HepG2 (cell line): ENCODE measurements around the gene RHBDD1. TPM values are rescaled to one million over a fixed set of nuclear protein-coding genes. Genes with fewer than 3 reads are reported as not detected.
A peak's percentile ranks its signal among the peaks of the same experiment; 100 is the strongest.

Experiments used
- ERF ChIP-seq: IDR thresholded peaks from 2 replicates; pipeline ENCODE4 v1.6.1; 2018; ENCODE audit warnings: missing biosample characterization, missing genetic modification reagents
- FLYWCH1 ChIP-seq: sonication (generic); formaldehyde crosslinking; IDR thresholded peaks from 2 replicates; pipeline ENCODE4 v1.8.1; 2023; ENCODE audit warnings: mild to moderate bottlenecking, missing genetic modification reagents
- FOXC1 ChIP-seq: sonication (generic); formaldehyde crosslinking; IDR thresholded peaks from 2 replicates; pipeline ENCODE4 v1.8.0; 2022; ENCODE audit warnings: mild to moderate bottlenecking, missing genetic modification reagents, borderline replicate concordance
- FOXJ3 ChIP-seq: sonication (generic); formaldehyde crosslinking; IDR thresholded peaks from 2 replicates; pipeline ENCODE4 v1.4.0; 2020; ENCODE audit warnings: missing genetic modification reagents, mild to moderate bottlenecking, borderline replicate concordance
- HDAC6 ChIP-seq: fragments of 200-600 bp; sonication (generic); IDR thresholded peaks from 2 replicates; pipeline ENCODE4 v1.7.0; 2017; ENCODE audit warnings: mild to moderate bottlenecking, antibody characterized with exemption, low read length, low read depth
- HNRNPUL1 ChIP-seq: fragments of 200-400 bp; formaldehyde crosslinking; IDR thresholded peaks from 2 replicates; pipeline ENCODE4 v1.6.1; 2017; ENCODE audit warnings: low read depth, mild to moderate bottlenecking, low read length, moderate library complexity
- KLF11 ChIP-seq: IDR thresholded peaks from 2 replicates; pipeline ENCODE4 v1.6.1; 2016; ENCODE audit warnings: missing compliant biosample characterization
- MAZ ChIP-seq, 2 experiments: sonication (generic) in 1 of 2; formaldehyde crosslinking in 1 of 2; IDR thresholded peaks; 2 replicates each; pipeline versions ENCODE4 v1.5.0 to v1.6.1; 2012 to 2020; ENCODE audit warnings: low read depth in 2 of 2, mild to moderate bottlenecking in 2 of 2, borderline replicate concordance in 1 of 2, improper control_type of control experiment in 1 of 2, low read length in 1 of 2, missing genetic modification reagents in 1 of 2, moderate library complexity in 1 of 2
- MIER2 ChIP-seq: IDR thresholded peaks from 2 replicates; pipeline ENCODE4 v1.6.1; 2016; ENCODE audit warnings: missing biosample characterization, missing genetic modification reagents
- NR2F2 ChIP-seq: IDR thresholded peaks from 2 replicates; pipeline ENCODE4 v1.6.1; 2012; ENCODE audit warnings: low read depth, inconsistent platforms, borderline replicate concordance
- RBFOX2 ChIP-seq: fragments of 200-400 bp; formaldehyde crosslinking; IDR thresholded peaks from 2 replicates; pipeline ENCODE4 v1.6.1; 2017; ENCODE audit warnings: low read depth, mild to moderate bottlenecking, low read length
- SMYD3 ChIP-seq: sonication (generic); formaldehyde crosslinking; IDR thresholded peaks from 2 replicates; pipeline ENCODE4 v1.8.1; 2023; ENCODE audit warnings: mild to moderate bottlenecking, missing genetic modification reagents
- SRSF4 ChIP-seq: fragments of 200-400 bp; formaldehyde crosslinking; IDR thresholded peaks from one replicate; pipeline ENCODE4 v1.6.1; 2018; ENCODE audit warnings: mild to moderate bottlenecking, low read depth, low read length, moderate library complexity; ENCODE audit not compliant: poor library complexity, severe bottlenecking
- SRSF9 ChIP-seq: fragments of 200-400 bp; formaldehyde crosslinking; IDR thresholded peaks from 2 replicates; pipeline ENCODE4 v1.6.1; 2018; ENCODE audit warnings: borderline replicate concordance, mild to moderate bottlenecking, low read depth, low read length; ENCODE audit not compliant: insufficient read depth, poor library complexity, severe bottlenecking
- TOPORS ChIP-seq: sonication (generic); formaldehyde crosslinking; IDR thresholded peaks from 2 replicates; pipeline ENCODE4 v1.8.0; 2023; ENCODE audit warnings: mild to moderate bottlenecking, missing genetic modification reagents
- U2AF2 ChIP-seq: fragments of 200-400 bp; formaldehyde crosslinking; IDR thresholded peaks from 2 replicates; pipeline ENCODE4 v1.6.1; 2017; ENCODE audit warnings: low read depth, mild to moderate bottlenecking, low read length
- ZFP36L1 ChIP-seq: sonication (generic); formaldehyde crosslinking; IDR thresholded peaks from 2 replicates; pipeline ENCODE4 v1.8.0; 2022; ENCODE audit warnings: mild to moderate bottlenecking, missing genetic modification reagents, moderate library complexity
- ZFP37 ChIP-seq: sonication (generic); formaldehyde crosslinking; IDR thresholded peaks from 2 replicates; pipeline ENCODE4 v1.4.0; 2020; ENCODE audit warnings: missing genetic modification reagents, borderline replicate concordance
- ZMYM3 ChIP-seq: sonication (generic); formaldehyde crosslinking; IDR thresholded peaks from 2 replicates; pipeline ENCODE4 v1.5.1; 2020; ENCODE audit warnings: mild to moderate bottlenecking, missing genetic modification reagents
- ZMYM4 ChIP-seq: sonication (generic); formaldehyde crosslinking; IDR thresholded peaks from 2 replicates; pipeline ENCODE4 v1.8.1; 2023; ENCODE audit warnings: mild to moderate bottlenecking, missing genetic modification reagents
- ZNF12 ChIP-seq: sonication (generic); formaldehyde crosslinking; IDR thresholded peaks from 2 replicates; pipeline ENCODE4 v1.5.0; 2020; ENCODE audit warnings: missing genetic modification reagents
- ZNF3 ChIP-seq: IDR thresholded peaks from 2 replicates; pipeline ENCODE4 v1.7.0; 2017; ENCODE audit warnings: inconsistent platforms
- ZNF605 ChIP-seq: sonication (generic); formaldehyde crosslinking; IDR thresholded peaks from 2 replicates; pipeline ENCODE4 v1.8.0; 2022; ENCODE audit warnings: mild to moderate bottlenecking, missing genetic modification reagents
- ZNF792 ChIP-seq: IDR thresholded peaks from 2 replicates; pipeline ENCODE4 v1.6.1; 2016
- polyA plus RNA-seq, 8 experiments: library from polyadenylated mRNA; depleted of rRNA in 3 of 8; stranded (reverse) in 7 of 8; unstranded in 1 of 8; fragments of >200 nt; fragmentation: Illumina TruSeq in 4 of 8; extraction: Trizol in 4 of 8; gene quantifications; 2 replicates each; pipeline versions ENCODE4 v1.2.1 to v1.2.3, GENCODE V29; 2011 to 2016; ENCODE audit warnings: low read depth in 4 of 8, missing spikeins in 1 of 8, mixed read lengths in 1 of 8; ENCODE audit not compliant: insufficient read depth in 1 of 8
- total RNA-seq, 5 experiments: library from RNA; depleted of rRNA; stranded (reverse); fragments of >200 nt; fragmentation: Illumina TruSeq; extraction: Trizol; gene quantifications; 2 replicates each; pipeline ENCODE4 v1.2.3, GENCODE V29; 2016; ENCODE audit warnings: low read depth in 1 of 5
- TF ChIP-seq, protein P1 (sequence below): sonication (generic); formaldehyde crosslinking; IDR thresholded peaks from 2 replicates; pipeline ENCODE4 v1.5.0; 2020; ENCODE audit warnings: mild to moderate bottlenecking, missing genetic modification reagents, moderate library complexity
- TF ChIP-seq, protein P2 (sequence below): sonication (generic); formaldehyde crosslinking; IDR thresholded peaks from 2 replicates; pipeline ENCODE4 v1.8.0; 2022; ENCODE audit warnings: low read depth, missing genetic modification reagents
- TF ChIP-seq, protein P3 (sequence below): IDR thresholded peaks from 2 replicates; pipeline ENCODE4 v1.6.1; 2016; ENCODE audit warnings: mild to moderate bottlenecking, missing biosample characterization, missing genetic modification reagents

RHBDD1 gene
- total and polyA plus RNA-seq, 2 of the 13 experiments (the other 11 are each of a cell fraction or from before 2014, with no cell fraction given) = 8.2 to 9.5 TPM

DNA sequence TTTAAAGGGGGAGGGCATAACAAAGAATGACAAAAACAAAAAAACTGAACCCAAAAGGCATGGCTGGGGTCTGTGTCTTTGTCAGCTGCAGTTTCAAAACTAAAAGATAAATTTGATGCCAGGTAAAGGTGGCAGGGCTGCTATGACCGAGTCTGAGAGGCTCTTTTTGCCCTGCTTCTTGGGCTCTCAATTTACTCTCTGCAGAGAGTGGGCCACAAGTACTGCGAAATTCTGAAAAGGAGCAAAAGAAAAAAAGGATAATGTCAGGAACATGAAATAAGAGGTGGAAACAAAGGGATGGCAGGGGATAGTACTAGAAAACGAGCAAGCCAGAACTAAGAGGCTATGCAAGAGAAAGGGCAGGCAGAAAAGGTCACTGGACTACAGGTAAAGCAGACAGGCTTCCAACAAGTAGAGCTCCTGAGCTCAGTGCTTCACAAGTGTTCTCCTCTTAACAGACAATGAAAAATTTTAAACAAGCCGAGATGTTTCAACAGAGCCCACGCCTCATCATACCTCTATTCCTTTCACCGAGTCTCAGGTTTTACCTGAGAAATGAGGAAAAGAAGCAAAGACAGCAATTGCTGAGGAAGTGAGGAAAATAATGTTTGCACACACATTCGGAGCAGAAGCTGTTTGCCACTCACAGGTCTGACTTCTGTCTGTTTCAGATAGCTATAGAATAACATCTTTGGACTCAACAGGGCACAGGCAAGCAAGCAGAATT lies 43.5 kb upstream of the RHBDD1 start (continued):
- TF ChIP-seq U2AF2 = no peak
- TF ChIP-seq ZFP36L1 (CRISPR knock-in tag) = no peak; the same call in 1 of the 2 replicates
- TF ChIP-seq, protein P1, sequence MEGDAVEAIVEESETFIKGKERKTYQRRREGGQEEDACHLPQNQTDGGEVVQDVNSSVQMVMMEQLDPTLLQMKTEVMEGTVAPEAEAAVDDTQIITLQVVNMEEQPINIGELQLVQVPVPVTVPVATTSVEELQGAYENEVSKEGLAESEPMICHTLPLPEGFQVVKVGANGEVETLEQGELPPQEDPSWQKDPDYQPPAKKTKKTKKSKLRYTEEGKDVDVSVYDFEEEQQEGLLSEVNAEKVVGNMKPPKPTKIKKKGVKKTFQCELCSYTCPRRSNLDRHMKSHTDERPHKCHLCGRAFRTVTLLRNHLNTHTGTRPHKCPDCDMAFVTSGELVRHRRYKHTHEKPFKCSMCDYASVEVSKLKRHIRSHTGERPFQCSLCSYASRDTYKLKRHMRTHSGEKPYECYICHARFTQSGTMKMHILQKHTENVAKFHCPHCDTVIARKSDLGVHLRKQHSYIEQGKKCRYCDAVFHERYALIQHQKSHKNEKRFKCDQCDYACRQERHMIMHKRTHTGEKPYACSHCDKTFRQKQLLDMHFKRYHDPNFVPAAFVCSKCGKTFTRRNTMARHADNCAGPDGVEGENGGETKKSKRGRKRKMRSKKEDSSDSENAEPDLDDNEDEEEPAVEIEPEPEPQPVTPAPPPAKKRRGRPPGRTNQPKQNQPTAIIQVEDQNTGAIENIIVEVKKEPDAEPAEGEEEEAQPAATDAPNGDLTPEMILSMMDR (CRISPR knock-in tag) = no peak
- TF ChIP-seq SMYD3 = 0 out of 2 replicates have a peak, but pooled peaks have one; percentile 58
- no peak for TF ChIP-seq ZNF3 (CRISPR knock-in tag)
- 0 out of 2 replicates have a peak, but pooled peaks have one; percentile 46 for TF ChIP-seq TOPORS (CRISPR knock-in tag)
- no peak for TF ChIP-seq MIER2 (CRISPR knock-in tag)
- no peak for TF ChIP-seq ZMYM3 (CRISPR knock-in tag)
- no peak for TF ChIP-seq SRSF4
- TF ChIP-seq ZNF792 (CRISPR knock-in tag) = no peak
- no peak for TF ChIP-seq FOXJ3 (CRISPR knock-in tag)
- TF ChIP-seq MAZ (IDR thresholded peaks at IDR 0.05; ENCODE audit: borderline replicate concordance, low read depth, low read length) = no peak
- no peak for TF ChIP-seq MAZ (CRISPR knock-in tag; IDR thresholded peaks at IDR 0.05; ENCODE audit: low read depth)
- TF ChIP-seq ERF = no peak
- TF ChIP-seq ZNF605 (CRISPR knock-in tag) = peak; percentile 57; the same call in 1 of the 2 replicates
- TF ChIP-seq, protein P2, sequence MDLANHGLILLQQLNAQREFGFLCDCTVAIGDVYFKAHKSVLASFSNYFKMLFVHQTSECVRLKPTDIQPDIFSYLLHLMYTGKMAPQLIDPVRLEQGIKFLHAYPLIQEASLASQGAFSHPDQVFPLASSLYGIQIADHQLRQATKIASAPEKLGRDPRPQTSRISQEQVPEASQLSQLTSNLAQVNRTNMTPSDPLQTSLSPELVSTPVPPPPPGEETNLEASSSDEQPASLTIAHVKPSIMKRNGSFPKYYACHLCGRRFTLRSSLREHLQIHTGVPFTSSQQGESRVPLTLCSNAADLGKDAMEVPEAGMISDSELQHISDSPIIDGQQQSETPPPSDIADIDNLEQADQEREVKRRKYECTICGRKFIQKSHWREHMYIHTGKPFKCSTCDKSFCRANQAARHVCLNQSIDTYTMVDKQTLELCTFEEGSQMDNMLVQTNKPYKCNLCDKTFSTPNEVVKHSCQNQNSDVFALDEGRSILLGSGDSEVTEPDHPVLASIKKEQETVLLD (CRISPR knock-in tag) = no peak
- TF ChIP-seq HNRNPUL1 = no peak
- no peak for TF ChIP-seq NR2F2
- TF ChIP-seq RBFOX2 = 0 out of 2 replicates have a peak, but pooled peaks have one; percentile 15
- no peak for TF ChIP-seq FOXC1 (CRISPR knock-in tag)
- peak; percentile 25; the same call in 1 of the 2 replicates for TF ChIP-seq ZMYM4 (CRISPR knock-in tag)
- no peak for TF ChIP-seq HDAC6
- TF ChIP-seq KLF11 = no peak
- no peak for TF ChIP-seq FLYWCH1 (CRISPR knock-in tag)
- no peak for TF ChIP-seq ZNF12 (CRISPR knock-in tag)
- no peak for TF ChIP-seq SRSF9
- TF ChIP-seq, protein P3, sequence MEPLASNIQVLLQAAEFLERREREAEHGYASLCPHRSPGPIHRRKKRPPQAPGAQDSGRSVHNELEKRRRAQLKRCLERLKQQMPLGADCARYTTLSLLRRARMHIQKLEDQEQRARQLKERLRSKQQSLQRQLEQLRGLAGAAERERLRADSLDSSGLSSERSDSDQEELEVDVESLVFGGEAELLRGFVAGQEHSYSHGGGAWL = no peak
- no peak for TF ChIP-seq ZFP37 (CRISPR knock-in tag)
